ENCODE results near the gene SH3TC1.
A peak's percentile ranks its signal among the peaks of the same experiment; 100 is the strongest.

SH3TC1 gene

GRCh38 chr4:8272472-8273428 is 73.7 kb downstream of the SH3TC1 start:
- no peak overlapping the region for H3K4me3 ChIP-seq (replicated peaks; ENCODE audit: insufficient read depth, low read length)
- DNase-seq (ENCODE audit: low read depth in 1 of 2, low spot score in 1 of 2): peak in 1 of 2 experiments; percentile 42
- H3K27me3 ChIP-seq (ENCODE audit: insufficient read depth, poor library complexity, severe bottlenecking): peaks cover 9% of the 10 kb centered on the region
- TF ChIP-seq SPI1 (IDR thresholded peaks at IDR 0.05; ENCODE audit: borderline replicate concordance, low read depth): peak; percentile 58; the same call in 1 of the 2 replicates
- TF ChIP-seq REST (IDR thresholded peaks at IDR 0.05; ENCODE audit: insufficient replicate concordance, low read depth): no peak
- no peak for TF ChIP-seq POLR2AphosphoS5 (IDR thresholded peaks at IDR 0.05; ENCODE audit: low read depth)
- peak overlapping the region; percentile 45; the same call in 1 of the 2 replicates for H3K27ac ChIP-seq (replicated peaks)

GRCh38 chr4:8273450-8273849 is 74.4 kb downstream of the SH3TC1 start:
- Histone ChIP-seq H3K27ac (replicated peaks) (no peak overlapping the region), H3K27me3 (ENCODE audit: insufficient read depth, poor library complexity, severe bottlenecking) (peaks cover 9% of the 10 kb centered on the region), H3K4me3 (replicated peaks; ENCODE audit: insufficient read depth, low read length) (no peak overlapping the region)
- no peak for TF ChIP-seq CTCF (IDR thresholded peaks at IDR 0.05; ENCODE audit: insufficient read depth, low read length)
- no peak for TF ChIP-seq GABPA (IDR thresholded peaks at IDR 0.05; ENCODE audit: low read depth)
- no peak for TF ChIP-seq SPI1 (IDR thresholded peaks at IDR 0.05; ENCODE audit: borderline replicate concordance, low read depth)
- no peak for TF ChIP-seq POLR2AphosphoS5 (IDR thresholded peaks at IDR 0.05; ENCODE audit: low read depth)
- no peak for TF ChIP-seq REST (IDR thresholded peaks at IDR 0.05; ENCODE audit: insufficient replicate concordance, low read depth)
- DNase-seq (ENCODE audit: low read depth in 1 of 2, low spot score in 1 of 2): no peak

- no peak overlapping the region for H3K27ac ChIP-seq (replicated peaks)
- TF ChIP-seq POLR2AphosphoS5 (IDR thresholded peaks at IDR 0.05; ENCODE audit: low read depth) (no peak), GABPA (IDR thresholded peaks at IDR 0.05; ENCODE audit: low read depth) (no peak), CTCF (IDR thresholded peaks at IDR 0.05; ENCODE audit: insufficient read depth, low read length) (no peak), REST (IDR thresholded peaks at IDR 0.05; ENCODE audit: insufficient replicate concordance, low read depth) (no peak), SPI1 (IDR thresholded peaks at IDR 0.05; ENCODE audit: borderline replicate concordance, low read depth) (no peak)
- DNase-seq (ENCODE audit: low read depth in 1 of 2, low spot score in 1 of 2): no peak
- peaks cover 8% of the 10 kb centered on the region for H3K27me3 ChIP-seq (ENCODE audit: insufficient read depth, poor library complexity, severe bottlenecking)
- no peak overlapping the region for H3K4me3 ChIP-seq (replicated peaks; ENCODE audit: insufficient read depth, low read length)
These were observed 75.1 kb downstream of the SH3TC1 start for GRCh38 chr4:8274066-8274652.
